ENCODE measurements around the gene ACP4.
"Not testable (repeated sequence)": the region's sequence is repeated elsewhere in the genome, so short reads cannot be mapped to it uniquely, and the experiment has no call there.

DNA sequence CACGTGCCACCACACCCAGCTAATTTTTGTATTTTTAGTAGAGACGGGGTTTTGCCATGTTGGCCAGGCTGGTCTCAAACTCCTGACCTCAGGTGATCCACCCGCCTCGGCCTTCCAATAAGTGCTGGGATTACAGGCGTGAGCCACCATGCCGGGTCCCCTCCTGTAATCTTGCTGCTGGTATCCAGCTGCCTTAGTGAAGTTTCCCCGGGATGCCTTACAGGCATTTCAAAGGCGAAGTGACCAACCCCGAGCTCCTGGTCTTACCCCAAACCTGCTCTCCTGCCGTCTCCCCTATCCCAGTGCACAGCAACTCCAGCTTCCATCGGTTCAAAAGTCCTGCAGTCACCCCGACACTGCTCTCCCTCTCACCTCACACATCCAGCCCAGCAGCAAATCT, 23.5 kb upstream of the ACP4 start:
- TF ChIP-seq, protein P1, sequence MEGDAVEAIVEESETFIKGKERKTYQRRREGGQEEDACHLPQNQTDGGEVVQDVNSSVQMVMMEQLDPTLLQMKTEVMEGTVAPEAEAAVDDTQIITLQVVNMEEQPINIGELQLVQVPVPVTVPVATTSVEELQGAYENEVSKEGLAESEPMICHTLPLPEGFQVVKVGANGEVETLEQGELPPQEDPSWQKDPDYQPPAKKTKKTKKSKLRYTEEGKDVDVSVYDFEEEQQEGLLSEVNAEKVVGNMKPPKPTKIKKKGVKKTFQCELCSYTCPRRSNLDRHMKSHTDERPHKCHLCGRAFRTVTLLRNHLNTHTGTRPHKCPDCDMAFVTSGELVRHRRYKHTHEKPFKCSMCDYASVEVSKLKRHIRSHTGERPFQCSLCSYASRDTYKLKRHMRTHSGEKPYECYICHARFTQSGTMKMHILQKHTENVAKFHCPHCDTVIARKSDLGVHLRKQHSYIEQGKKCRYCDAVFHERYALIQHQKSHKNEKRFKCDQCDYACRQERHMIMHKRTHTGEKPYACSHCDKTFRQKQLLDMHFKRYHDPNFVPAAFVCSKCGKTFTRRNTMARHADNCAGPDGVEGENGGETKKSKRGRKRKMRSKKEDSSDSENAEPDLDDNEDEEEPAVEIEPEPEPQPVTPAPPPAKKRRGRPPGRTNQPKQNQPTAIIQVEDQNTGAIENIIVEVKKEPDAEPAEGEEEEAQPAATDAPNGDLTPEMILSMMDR (IDR thresholded peaks at IDR 0.05; ENCODE audit: low read length) = not testable (repeated sequence)
- not testable (repeated sequence) for TF ChIP-seq EZH2 (IDR thresholded peaks at IDR 0.05; ENCODE audit: borderline replicate concordance, low read length)

Measured in OCI-LY1 (cell line).